ENCODE data around the gene SUB1.
"Not testable (repeated sequence)": the region's sequence is repeated elsewhere in the genome, so short reads cannot be mapped to it uniquely, and the experiment has no call there.

The SUB1 gene

DNA sequence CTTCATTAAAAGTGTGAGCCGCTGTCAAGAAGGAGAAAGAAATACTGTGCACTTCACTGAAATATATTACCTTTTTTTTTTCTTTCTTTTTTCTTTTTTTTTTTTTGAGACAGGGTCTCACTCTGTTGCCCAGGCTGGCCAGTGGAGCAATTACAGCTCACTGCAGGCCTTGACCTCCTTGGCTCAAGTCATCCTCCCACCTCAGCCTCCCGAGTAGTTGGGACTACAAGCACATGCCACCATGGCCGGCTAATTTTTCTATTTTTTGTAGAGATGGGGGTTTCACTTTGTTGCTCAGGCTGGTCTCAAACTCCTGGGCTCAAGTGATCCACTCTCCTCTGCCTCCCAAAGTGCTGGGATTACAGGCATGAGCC is 11.9 kb upstream of the SUB1 start:
- not testable (repeated sequence) for H3K9me3 Mint-ChIP-seq; H3K27me3 Mint-ChIP-seq; H3K4me3 Mint-ChIP-seq; H3K4me1 Mint-ChIP-seq; H3K36me3 Mint-ChIP-seq (ENCODE audit: insufficient read depth); ATAC-seq (replicated peaks; ENCODE audit: extremely low read depth, poor library complexity, severe bottlenecking); H3K27ac Mint-ChIP-seq (ENCODE audit: low read depth); DNase-seq (ENCODE audit: low spot score in 2 of 2)

DNA sequence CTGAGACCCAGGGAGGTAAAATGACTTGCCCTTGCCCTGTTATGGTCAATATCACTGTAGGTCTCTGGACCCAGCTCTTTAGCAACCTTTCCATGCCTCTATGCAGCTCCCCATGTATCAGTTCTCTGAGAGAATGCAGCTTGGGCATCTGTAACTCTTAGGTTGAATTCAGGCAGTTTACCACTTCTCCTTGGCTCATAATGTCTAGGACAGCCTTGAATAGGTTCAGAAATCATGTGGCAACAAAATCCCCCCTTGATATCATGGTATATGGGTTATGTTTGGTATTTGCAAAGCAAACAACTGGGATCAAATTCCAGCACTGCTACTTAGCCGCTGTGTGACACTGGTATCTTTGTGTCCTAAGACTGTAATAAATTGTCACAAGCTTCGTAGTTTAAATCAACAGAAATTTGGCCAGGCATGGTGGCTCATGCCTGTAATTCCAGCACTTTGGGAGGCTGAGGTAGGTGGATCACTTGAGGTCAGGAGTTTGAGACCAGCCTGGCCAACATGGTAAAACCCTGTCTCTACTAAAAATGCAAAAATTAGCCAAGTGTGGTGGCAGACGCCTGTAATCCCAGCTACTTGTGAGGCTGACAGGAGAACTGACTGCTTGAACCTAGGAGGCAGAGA is 10.7 kb upstream of the SUB1 start:
- no peaks in the 10 kb centered on the region for H3K27me3 Mint-ChIP-seq
- H3K36me3 Mint-ChIP-seq (ENCODE audit: insufficient read depth) = peaks cover 3% of the 10 kb centered on the region
- no peaks in the 10 kb centered on the region for H3K4me1 Mint-ChIP-seq
- H3K27ac Mint-ChIP-seq (ENCODE audit: low read depth) = no peak overlapping the region
- H3K9me3 Mint-ChIP-seq = no peaks in the 10 kb centered on the region
- H3K4me3 Mint-ChIP-seq = no peak overlapping the region
- no peak for DNase-seq (ENCODE audit: low spot score in 2 of 2)
- ATAC-seq (replicated peaks; ENCODE audit: extremely low read depth, poor library complexity, severe bottlenecking) = no peak

DNA sequence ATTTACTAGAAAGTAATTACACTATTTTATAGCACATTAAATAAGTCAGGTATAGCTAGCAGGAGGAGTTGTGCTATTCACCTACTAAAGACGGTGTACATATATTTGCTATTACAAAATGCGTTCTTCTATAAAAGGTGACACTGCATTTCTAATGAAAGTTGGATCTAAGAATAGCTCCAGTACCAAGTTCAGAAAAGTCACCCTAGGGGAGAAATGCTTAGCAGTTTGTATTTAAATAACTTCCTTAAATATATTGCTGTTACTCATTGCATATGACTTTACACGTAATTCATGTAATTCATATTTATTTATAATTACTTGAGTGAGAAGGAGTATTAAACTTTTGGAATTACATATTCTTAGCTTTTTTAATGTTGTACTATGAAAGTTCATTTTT is 7.0 kb upstream of the SUB1 start:
- no peak for ATAC-seq (replicated peaks; ENCODE audit: extremely low read depth, poor library complexity, severe bottlenecking)
- Mint-ChIP-seq H3K27ac (ENCODE audit: low read depth) (no peak overlapping the region), H3K36me3 (ENCODE audit: insufficient read depth) (no peaks in the 10 kb centered on the region), H3K4me3 (no peak overlapping the region), H3K27me3 (no peaks in the 10 kb centered on the region), H3K9me3 (no peaks in the 10 kb centered on the region), H3K4me1 (peaks cover 24% of the 10 kb centered on the region)
- DNase-seq (ENCODE audit: low spot score in 2 of 2) = no peak

DNA sequence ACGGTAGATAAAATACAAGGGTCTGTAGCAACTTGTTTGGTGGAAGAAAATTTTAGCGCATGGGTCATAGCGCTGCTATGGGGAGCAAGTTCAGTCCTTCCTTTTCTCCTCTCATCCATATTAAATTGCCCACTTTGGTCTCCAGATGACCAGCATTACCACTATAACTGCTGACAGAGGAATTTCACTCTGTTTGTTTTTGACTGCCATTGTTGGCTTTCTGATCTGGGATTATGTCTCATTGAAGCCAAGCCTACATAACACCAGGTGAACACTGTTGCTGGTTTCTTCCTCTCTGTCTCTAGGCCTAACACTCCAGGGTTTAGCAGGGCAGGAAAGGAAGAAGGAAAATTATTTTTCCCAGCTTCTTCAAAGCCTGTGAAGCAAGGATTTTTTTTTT is 6.6 kb upstream of the SUB1 start:
- DNase-seq (ENCODE audit: low spot score in 2 of 2) = no peak
- Mint-ChIP-seq H3K4me1 (peaks cover 28% of the 10 kb centered on the region), H3K9me3 (no peaks in the 10 kb centered on the region), H3K27ac (ENCODE audit: low read depth) (no peak overlapping the region), H3K36me3 (ENCODE audit: insufficient read depth) (no peaks in the 10 kb centered on the region), H3K4me3 (no peak overlapping the region), H3K27me3 (no peaks in the 10 kb centered on the region)
- no peak for ATAC-seq (replicated peaks; ENCODE audit: extremely low read depth, poor library complexity, severe bottlenecking)

DNA sequence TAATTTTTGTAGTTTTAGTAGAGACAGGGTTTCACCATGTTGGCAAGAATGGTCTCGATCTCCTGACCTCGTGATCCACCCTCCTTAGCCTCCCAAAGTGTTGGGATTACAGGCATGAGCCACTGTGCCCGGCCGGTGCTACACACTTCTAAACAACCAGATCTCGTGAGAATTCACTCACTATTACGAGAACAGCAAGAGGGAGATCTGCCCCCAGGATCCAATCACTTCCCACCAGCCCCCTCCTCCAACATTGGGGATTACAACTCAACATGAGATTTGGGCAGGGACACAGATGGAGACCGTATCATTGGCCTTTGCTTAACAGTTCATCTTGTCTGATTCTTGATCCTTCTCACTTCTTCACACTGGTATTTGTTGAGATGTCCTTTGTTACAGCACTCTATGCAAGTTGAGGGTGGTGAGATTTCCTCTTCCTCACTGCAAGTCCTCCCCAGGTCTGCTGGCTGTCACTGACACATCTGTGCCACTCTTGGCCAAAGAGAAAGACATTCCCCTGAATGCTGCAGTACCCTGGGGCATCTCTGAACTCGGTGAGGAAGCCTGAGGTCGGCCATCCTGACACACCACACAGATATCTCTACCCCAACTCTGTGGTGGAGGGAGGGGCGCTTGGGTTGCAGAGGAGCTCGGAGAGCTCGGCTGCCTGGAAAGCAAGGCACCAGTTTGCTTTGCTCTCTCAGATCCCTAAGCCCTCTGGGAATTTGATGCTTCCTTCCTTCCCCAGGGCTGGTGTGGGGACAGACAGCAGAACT is 4.2 kb upstream of the SUB1 start:
- DNase-seq (ENCODE audit: low spot score in 2 of 2) (no peak), ATAC-seq (replicated peaks; ENCODE audit: extremely low read depth, poor library complexity, severe bottlenecking) (no peak)
- H3K9me3 Mint-ChIP-seq = no peaks in the 10 kb centered on the region
- no peaks in the 10 kb centered on the region for H3K27me3 Mint-ChIP-seq
- H3K4me3 Mint-ChIP-seq = peak overlapping the region; percentile 29
- peaks cover 49% of the 10 kb centered on the region for H3K4me1 Mint-ChIP-seq
- peaks cover 12% of the 10 kb centered on the region for H3K36me3 Mint-ChIP-seq (ENCODE audit: insufficient read depth)
- H3K27ac Mint-ChIP-seq (ENCODE audit: low read depth) = peak overlapping the region; percentile 65

DNA sequence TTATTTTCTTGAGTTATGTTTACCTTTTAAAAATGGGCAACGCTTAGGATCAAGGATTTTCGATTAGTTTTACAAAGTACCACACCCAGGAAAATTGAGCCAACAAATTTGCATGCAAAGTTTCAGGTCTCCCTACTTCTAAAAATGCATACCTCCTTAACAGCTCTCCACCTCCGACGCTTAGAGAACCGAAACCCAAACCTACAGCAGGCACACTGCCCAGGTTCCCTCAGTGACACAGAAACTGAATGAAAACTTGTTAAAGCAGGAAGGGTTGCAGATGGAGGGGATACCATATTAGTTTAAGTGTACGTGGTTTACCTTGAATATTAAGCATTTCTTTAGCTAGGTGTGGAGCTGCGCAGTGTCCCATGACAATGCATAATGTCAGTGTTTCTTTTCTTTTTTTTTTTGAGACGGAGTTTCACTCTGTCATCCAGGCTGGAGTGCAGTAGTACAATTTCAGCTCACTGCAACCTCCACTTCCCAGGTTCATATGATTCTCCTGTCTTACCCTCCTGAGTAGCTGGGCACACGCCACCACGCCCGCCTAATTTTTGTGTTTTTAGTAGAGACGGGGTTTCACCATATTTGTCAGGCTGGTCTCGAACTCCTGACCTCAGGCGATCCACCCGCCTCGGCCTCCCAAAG is 1.6 kb upstream of the SUB1 start:
- peaks cover 26% of the 10 kb centered on the region for H3K36me3 Mint-ChIP-seq (ENCODE audit: insufficient read depth)
- H3K4me3 Mint-ChIP-seq = peak overlapping the region; percentile 92
- H3K9me3 Mint-ChIP-seq = no peaks in the 10 kb centered on the region
- DNase-seq (ENCODE audit: low spot score in 2 of 2) (no peak), ATAC-seq (replicated peaks; ENCODE audit: extremely low read depth, poor library complexity, severe bottlenecking) (no peak)
- peak overlapping the region; percentile 95 for H3K27ac Mint-ChIP-seq (ENCODE audit: low read depth)
- no peaks in the 10 kb centered on the region for H3K27me3 Mint-ChIP-seq
- H3K4me1 Mint-ChIP-seq = peaks cover 70% of the 10 kb centered on the region

DNA sequence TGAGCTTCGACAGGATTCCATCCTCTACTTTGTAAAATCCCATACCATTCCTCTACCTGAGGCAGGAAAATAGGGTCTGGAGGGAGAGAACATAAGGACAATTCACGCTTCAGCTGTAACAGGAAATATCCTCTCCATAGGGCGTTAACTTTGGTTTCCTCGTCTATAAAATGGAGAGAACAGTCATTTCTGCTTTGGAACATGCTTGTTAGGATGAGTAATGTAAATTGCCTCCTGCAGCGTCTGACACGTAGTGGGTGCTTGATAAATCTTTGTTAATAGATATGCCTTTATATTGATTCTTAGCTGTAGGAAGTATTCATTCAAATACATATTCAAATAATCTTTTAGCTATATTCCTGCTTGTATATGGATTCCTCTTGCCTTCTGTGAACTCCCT is 711 bp upstream of the SUB1 start:
- no peak for DNase-seq (ENCODE audit: low spot score in 2 of 2)
- no peaks in the 10 kb centered on the region for H3K9me3 Mint-ChIP-seq
- peak overlapping the region; percentile 95 for H3K27ac Mint-ChIP-seq (ENCODE audit: low read depth)
- H3K4me3 Mint-ChIP-seq = peak overlapping the region; percentile 92
- ATAC-seq (replicated peaks; ENCODE audit: extremely low read depth, poor library complexity, severe bottlenecking) = no peak
- peaks cover 70% of the 10 kb centered on the region for H3K4me1 Mint-ChIP-seq
- H3K36me3 Mint-ChIP-seq (ENCODE audit: insufficient read depth) = peaks cover 34% of the 10 kb centered on the region
- no peaks in the 10 kb centered on the region for H3K27me3 Mint-ChIP-seq

DNA sequence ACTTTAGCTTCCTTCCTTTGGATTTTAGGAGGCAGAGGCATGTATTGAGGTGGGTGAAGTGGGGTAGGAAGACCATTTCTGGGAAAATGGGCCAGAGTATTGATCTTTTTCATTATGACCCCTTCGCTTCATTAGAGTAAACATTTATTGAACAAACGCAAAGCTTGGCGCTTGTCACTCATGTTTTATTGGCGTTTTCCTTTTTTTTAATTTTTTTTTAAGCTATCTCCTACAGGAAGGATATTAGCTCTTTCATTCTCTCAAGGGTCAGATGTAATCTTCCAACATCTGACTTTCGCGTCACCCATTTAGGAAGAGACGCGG is 273 bp upstream of the SUB1 start:
- Mint-ChIP-seq H3K36me3 (ENCODE audit: insufficient read depth) (peaks cover 35% of the 10 kb centered on the region), H3K27me3 (no peaks in the 10 kb centered on the region), H3K4me3 (peak overlapping the region; percentile 92), H3K4me1 (peaks cover 70% of the 10 kb centered on the region), H3K27ac (ENCODE audit: low read depth) (peak overlapping the region; percentile 95), H3K9me3 (no peaks in the 10 kb centered on the region)
- DNase-seq (ENCODE audit: low spot score in 2 of 2) = no peak
- ATAC-seq (replicated peaks; ENCODE audit: extremely low read depth, poor library complexity, severe bottlenecking) = no peak

DNA sequence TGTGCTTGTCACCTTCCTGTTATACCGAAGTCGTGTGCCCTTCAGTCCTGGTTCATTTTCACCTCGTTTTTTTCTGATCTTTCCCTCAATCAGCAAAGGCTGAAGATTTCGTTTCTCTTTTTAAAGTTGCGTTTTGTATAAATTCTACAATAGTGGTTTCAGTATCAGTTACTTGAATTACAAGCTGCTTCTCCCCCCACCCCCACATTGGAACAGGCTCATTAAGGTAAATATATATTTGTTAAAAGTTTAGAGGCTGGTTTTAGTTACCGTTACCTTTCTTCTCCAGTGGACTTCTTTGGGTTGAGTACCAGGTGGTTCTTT is 881 bp downstream of the SUB1 start:
- Mint-ChIP-seq H3K36me3 (ENCODE audit: insufficient read depth) (peaks cover 46% of the 10 kb centered on the region), H3K27me3 (no peaks in the 10 kb centered on the region), H3K9me3 (no peaks in the 10 kb centered on the region), H3K4me1 (peaks cover 62% of the 10 kb centered on the region), H3K4me3 (peak overlapping the region; percentile 92), H3K27ac (ENCODE audit: low read depth) (peak overlapping the region; percentile 95)
- no peak for ATAC-seq (replicated peaks; ENCODE audit: extremely low read depth, poor library complexity, severe bottlenecking)
- DNase-seq (ENCODE audit: low spot score in 2 of 2) = no peak

DNA sequence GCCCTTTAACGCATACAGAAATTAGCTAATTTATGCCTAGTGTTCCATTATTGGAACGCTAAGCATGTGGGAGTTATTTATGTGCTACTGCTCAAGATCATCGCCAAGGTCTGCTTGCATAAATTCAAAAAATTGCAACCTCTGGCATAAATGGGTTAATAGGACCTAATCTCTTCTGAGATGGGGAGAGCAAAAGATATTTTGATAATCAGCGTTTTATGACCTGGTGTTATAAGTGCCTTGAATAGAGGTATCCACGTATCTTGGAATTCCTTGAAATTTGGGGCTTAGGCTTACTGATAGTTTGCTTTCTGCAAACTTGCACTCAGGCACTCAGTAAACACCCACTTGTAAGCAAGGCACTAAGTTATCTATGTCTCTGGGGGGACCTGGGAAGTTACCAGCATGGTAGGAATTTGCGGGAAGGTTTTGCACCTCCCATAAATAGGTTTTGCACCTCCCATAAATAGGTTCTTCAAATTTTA is 1.8 kb downstream of the SUB1 start:
- H3K36me3 Mint-ChIP-seq (ENCODE audit: insufficient read depth) = peaks cover 54% of the 10 kb centered on the region
- H3K4me3 Mint-ChIP-seq = peak overlapping the region; percentile 92
- ATAC-seq (replicated peaks; ENCODE audit: extremely low read depth, poor library complexity, severe bottlenecking) = no peak
- H3K4me1 Mint-ChIP-seq = peaks cover 60% of the 10 kb centered on the region
- H3K9me3 Mint-ChIP-seq = no peaks in the 10 kb centered on the region
- DNase-seq (ENCODE audit: low spot score in 2 of 2) = no peak
- H3K27ac Mint-ChIP-seq (ENCODE audit: low read depth) = peak overlapping the region; percentile 95
- H3K27me3 Mint-ChIP-seq = no peaks in the 10 kb centered on the region

DNA sequence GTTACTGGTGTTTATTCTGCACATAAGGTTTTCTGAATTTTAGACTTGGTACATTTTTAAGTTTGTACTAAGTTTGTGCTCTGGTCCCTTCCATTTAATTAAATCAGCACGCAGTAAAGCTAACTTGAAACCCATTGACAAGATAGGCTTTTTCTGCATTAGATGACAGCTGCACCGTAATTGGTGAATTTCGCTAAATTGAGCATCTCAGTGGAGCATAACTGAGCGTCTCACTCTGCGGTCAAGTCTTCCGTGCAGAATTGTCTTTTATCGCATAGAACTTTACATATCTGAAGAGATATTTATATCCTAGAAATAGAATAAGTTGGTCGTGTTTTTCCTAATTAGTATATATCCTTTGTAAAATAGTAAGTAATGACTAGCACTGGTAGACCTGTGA is 4.1 kb downstream of the SUB1 start:
- ATAC-seq (replicated peaks; ENCODE audit: extremely low read depth, poor library complexity, severe bottlenecking) (no peak), DNase-seq (ENCODE audit: low spot score in 2 of 2) (no peak)
- H3K27me3 Mint-ChIP-seq = no peaks in the 10 kb centered on the region
- no peaks in the 10 kb centered on the region for H3K9me3 Mint-ChIP-seq
- peaks cover 77% of the 10 kb centered on the region for H3K36me3 Mint-ChIP-seq (ENCODE audit: insufficient read depth)
- no peak overlapping the region for H3K4me3 Mint-ChIP-seq
- peaks cover 52% of the 10 kb centered on the region for H3K4me1 Mint-ChIP-seq
- H3K27ac Mint-ChIP-seq (ENCODE audit: low read depth) = no peak overlapping the region

DNA sequence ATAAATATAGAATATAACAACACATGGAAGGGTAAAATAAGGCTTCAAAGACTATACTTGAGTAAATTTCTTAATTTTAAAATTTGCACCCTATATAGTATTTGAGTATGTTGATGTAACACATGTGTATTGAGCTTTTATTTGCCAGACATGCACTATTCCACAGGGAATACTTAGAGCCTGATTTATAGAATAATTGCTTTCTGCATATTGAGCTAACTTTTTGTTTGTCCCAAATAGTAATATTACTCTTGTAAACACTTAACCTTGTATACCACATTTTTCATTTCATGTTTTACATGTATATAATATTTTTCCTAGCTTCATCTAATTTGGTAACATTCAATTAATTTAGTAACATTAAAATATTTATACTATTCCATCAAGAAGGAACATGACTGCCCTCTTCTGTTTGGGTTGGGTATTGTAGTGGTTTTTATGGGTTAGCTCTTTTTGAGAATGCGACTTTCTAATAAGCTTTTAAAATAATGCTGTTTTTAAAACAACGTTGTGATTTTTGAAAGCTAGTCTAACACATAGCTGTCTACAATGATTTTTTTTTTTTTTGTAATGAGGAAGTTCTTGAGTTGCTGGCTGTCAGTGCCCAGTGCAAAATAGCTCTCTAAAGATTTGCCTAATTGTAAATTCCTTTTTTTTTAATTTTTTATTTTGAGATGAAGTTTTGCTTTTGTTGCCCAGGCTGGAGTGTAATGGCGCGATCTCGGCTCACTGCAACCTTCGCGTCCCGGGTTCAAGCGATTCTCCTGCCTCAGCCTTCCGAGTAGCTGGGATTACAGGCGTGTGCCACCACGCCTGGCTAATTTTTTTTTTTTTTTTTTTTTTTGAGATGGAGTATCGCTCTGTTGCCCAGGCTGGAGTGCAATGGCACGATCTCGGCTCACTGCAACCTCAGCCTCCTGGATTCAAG is 4.8 kb downstream of the SUB1 start:
- DNase-seq (ENCODE audit: low spot score in 2 of 2) = peak in 1 of 2 donors; percentile 51
- Mint-ChIP-seq H3K4me1 (peaks cover 45% of the 10 kb centered on the region), H3K9me3 (no peaks in the 10 kb centered on the region), H3K4me3 (no peak overlapping the region), H3K36me3 (ENCODE audit: insufficient read depth) (peaks cover 82% of the 10 kb centered on the region), H3K27me3 (no peaks in the 10 kb centered on the region), H3K27ac (ENCODE audit: low read depth) (peak overlapping the region; percentile 74)
- no peak for ATAC-seq (replicated peaks; ENCODE audit: extremely low read depth, poor library complexity, severe bottlenecking)

All from central memory CD8-positive, alpha-beta T cell (primary cell).